Glomerular visceral epithelial cell (primary cell): ENCODE results near the gene C3AR1.
A peak's percentile ranks its signal among the peaks of the same experiment; 100 is the strongest.
"Not testable (repeated sequence)": the region's sequence is repeated elsewhere in the genome, so short reads cannot be mapped to it uniquely, and the experiment has no call there.

Source experiments
- DNase-seq: peaks from one replicate; pipeline ENCODE4 v3.0.0-alpha.2; 2016; ENCODE audit errors: extremely low spot score

C3AR1 gene

GRCh38 chr12:8057839-8058238 lies 8.3 kb downstream of the C3AR1 start:
- no peak for DNase-seq

GRCh38 chr12:8057306-8057705 lies 8.9 kb downstream of the C3AR1 start:
- DNase-seq: no peak

DNA sequence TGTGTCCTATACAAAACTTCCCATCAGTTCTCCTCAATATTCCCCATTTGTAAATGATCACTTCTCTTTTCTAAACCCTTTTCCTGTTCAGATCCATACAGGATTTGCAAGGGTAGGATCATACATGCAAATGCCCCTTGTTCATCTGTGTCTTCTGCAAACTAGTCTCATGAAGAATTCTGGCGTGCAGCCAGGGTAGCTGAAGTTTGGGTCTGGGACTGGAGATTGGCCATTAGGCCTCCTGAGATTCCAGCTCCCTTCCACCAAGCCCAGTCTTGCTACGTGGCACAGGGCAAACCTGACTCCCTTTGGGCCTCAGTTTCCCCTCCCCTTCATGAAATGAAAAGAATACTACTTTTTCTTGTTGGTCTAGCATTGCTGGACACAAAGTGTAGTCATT lies 11.3 kb downstream of the C3AR1 start:
- DNase-seq: no peak

GRCh38 chr12:8052679-8053078 lies 13.5 kb downstream of the C3AR1 start:
- no peak for DNase-seq

GRCh38 chr12:8050600-8051250 lies 15.4 kb downstream of the C3AR1 start:
- no peak for DNase-seq

DNA sequence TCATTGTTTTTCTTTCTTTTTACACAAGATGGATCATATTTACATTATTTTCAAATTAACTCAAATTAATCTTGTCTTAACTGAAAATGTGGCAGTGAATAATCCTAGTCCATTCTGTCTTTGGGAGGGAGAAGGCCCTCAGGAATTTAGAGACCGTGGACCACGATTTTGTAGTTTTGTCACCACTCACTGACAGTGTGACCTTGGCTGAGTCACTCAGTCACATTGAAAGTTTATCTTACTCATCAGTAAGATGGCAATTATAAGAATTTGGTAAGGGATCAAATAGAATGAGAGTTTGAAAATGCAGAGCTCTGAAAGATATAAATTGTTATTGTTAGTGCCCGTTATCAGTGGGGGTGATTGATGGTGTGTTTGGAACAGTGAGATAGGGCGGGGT lies 17.3 kb downstream of the C3AR1 start:
- DNase-seq: no peak

DNA sequence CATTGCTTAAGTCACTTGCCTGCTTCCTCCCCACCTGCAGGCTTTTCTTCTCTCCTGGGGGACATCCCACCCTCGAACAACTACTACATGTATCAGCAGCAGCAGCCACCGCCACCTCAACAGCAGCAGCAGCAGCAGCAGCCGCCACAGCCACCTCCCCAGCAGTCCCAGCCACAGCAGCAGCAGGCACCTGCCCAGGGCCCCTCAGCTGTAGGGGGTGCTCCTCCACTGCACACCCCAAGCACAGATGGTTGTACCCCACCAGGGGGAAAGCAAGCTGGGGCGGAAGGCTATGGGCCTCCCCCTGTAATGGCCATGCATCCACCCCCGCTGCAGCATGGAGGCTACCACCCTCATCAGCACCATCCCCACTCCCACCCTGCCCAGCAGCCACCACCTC lies 18.3 kb downstream of the C3AR1 start:
- no peak for DNase-seq

DNA sequence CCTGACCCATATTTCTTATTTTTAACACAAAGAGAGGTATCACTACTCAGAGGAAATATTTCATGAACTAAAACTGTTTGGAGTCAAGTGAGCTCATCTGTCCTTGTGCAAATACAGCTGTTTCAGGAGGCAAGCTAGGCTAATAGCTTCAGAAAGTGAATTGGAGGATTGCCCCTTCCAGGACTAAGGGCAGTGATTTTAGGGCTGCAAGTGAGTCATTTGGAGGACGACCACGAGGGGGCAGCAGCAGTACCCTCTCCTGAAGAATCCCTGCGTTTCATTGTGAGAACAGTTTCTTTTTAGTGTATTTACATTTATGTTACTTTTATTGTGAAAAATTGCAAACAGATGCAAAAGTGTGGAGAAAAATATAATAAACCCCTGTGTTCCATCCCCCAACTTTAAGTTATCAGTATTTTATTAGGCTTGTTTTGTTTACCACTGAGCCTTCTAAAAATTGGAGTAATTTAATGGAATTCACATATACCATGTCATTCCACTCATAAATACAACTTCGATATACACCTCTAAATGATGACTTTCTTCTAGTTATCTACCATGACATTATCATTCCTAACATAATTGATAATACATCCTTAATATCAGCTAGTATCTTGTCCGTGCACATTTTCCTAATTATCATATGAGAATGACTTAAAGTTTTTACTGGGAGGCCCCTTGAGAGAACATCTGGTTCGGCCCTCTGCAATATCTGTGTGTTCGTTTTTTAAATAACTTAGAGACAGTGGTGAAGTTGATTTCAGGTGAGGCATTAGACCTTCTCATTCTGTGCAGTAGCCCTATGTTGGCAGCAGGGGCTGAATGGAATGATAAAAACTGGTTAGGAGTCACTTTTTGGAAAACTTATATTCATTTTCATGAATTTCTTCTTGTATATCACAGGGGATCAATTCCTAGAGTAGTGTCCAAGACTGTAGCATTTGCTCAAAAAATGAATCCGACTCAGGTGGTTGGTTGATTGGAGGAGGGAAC lies 19.9 kb downstream of the C3AR1 start:
- peak; percentile 70 for DNase-seq

DNA sequence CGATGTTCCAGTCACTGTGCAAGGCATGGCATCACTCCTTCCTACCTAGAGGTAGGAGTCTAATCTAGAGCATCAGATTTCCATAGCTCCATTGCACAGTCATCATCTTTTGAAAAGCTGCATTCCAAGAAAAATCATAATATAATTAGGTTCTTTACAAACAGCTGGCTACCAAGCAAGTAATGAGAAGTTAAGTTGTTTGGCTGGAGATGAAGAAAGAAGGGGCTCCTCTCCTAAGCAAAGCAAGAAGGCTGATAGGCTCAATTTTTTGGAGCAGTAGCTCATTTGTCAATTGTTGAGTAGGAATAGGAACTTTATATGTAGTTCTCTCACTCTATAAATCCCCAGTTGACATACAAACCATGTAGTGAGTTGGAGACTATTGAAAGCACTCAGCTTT lies 25.4 kb downstream of the C3AR1 start:
- no peak for DNase-seq

DNA sequence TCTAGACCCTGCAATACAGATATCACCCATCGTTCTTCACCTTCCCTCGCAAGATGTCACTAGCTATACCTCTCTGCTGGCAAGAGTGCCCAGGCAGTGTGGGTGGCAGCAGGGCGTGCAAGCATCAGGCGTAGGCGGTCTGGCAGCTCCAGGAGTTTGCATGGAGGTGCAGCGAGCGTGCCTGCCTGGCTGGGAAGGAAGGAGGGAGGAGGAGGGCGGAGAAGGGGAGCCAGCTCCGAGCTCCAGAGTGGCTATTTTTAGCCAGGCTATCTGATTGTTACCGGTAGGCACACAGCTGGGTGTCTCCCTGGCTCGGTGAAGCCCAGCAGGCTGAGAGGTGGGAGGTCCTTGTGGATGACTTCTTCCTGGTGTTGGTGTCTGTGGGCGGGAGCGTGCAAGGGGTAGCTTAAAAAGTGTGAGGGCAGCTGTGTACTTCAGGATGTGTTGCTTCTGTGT lies 27.5 kb downstream of the C3AR1 start:
- peak; percentile 58 for DNase-seq

DNA sequence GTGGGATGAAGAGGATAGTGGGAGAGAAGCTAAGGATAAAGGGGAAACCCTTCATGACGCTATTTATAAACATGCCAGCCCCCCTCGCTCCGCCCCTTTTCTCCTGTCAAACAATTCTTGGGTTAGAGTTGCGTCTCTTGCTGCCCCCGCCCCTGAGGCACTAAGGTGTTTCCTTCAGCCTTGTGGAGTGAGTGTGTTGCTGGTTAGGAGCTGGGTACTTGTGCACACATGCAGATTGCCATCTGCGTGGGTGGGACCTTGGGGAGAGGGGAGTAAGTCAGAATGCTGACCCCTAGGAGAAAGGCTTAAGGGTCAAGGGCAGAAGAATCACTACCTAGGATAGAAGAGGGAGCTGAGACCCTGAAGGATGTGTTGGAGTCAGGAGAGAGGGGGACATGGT lies 28.2 kb downstream of the C3AR1 start:
- DNase-seq: no peak

- no peak for DNase-seq
These were observed 29.0 kb downstream of the C3AR1 start for GRCh38 chr12:8037046-8037663.

- no peak for DNase-seq
These were observed 29.8 kb downstream of the C3AR1 start for GRCh38 chr12:8036346-8036745.

GRCh38 chr12:8035440-8036010 lies 30.6 kb downstream of the C3AR1 start:
- peak; percentile 18 for DNase-seq

GRCh38 chr12:8034802-8035201 lies 31.4 kb downstream of the C3AR1 start:
- no peak for DNase-seq

- DNase-seq: peak; percentile 40
These were observed 32.8 kb downstream of the C3AR1 start for GRCh38 chr12:8033153-8034044.

- DNase-seq: peak; percentile 74
These were observed 33.7 kb downstream of the C3AR1 start, which contains the start of gene FOXJ2 for GRCh38 chr12:8032242-8033152. Gene FOXJ2, plus strand, starts transcription at chr12:8032716. Its CDS starts 7,117 bp downstream, at chr12:8039833.

- no peak for DNase-seq
These were observed 34.3 kb downstream of the C3AR1 start for GRCh38 chr12:8031872-8032241.

GRCh38 chr12:8031017-8031416 lies 35.1 kb downstream of the C3AR1 start:
- not testable (repeated sequence) for DNase-seq

- DNase-seq: no peak
These were observed 36.0 kb downstream of the C3AR1 start for GRCh38 chr12:8030189-8030588.
